A204.1 (cell line): ENCODE data around the gene MARCHF6.
"Not testable (repeated sequence)": the region's sequence is repeated elsewhere in the genome, so short reads cannot be mapped to it uniquely, and the experiment has no call there.

Experiments used
- FAIRE-seq: peaks from 2 replicates; lab custom pipeline; 2012; peaks lifted over from hg19 to GRCh38; lab: Jason Lieb, UNC

The MARCHF6 gene

GRCh38 chr5:10353241-10354047 is at the start of gene MARCHF6:
Gene MARCHF6, plus strand, starts transcription at chr5:10353695. Its CDS starts 204 bp downstream, at chr5:10353899.
- no peak for FAIRE-seq

- FAIRE-seq = no peak
Measured at GRCh38 chr5:10303699-10304170, 49.8 kb upstream of the MARCHF6 start.

DNA sequence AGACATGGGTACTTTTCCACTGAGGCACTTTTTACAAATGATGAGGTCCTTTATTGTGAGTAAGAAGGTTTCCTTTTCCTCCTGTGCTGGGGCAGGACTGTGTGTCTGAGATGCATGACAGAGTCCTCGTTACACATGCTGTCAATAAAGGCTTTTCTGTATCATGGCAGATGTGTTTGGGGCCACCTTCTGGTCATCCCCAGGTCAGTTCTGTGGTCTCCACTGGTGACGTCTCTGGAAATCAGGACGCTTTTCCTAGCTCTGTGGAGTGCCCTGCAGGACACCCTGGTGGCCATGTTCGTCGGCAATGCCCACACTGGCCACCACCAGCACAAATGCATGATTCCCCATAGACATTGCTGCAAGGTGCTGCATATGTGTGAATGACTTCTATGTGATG is 48.6 kb upstream of the MARCHF6 start:
- FAIRE-seq = no peak

GRCh38 chr5:10306114-10306513 is 47.4 kb upstream of the MARCHF6 start:
- FAIRE-seq = no peak

DNA sequence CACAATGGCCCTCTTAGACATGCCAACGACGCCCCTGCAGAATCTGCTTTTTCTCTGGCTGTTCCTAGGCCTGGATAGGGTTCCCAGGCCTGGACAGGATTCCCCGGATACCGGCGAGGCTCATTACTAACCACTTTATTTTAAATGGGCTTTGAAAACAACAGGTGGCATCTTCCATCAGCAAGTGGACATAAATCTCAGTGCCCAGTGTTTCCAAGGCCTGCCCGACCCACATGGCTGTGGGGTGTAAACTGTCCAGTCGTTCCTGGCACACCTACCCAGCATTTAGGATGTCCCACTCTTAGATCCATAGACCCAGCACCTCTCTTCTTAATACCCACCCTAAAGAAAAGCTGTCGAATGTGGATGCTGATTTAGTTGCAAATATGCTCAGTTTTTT is 46.7 kb upstream of the MARCHF6 start:
- FAIRE-seq = no peak

DNA sequence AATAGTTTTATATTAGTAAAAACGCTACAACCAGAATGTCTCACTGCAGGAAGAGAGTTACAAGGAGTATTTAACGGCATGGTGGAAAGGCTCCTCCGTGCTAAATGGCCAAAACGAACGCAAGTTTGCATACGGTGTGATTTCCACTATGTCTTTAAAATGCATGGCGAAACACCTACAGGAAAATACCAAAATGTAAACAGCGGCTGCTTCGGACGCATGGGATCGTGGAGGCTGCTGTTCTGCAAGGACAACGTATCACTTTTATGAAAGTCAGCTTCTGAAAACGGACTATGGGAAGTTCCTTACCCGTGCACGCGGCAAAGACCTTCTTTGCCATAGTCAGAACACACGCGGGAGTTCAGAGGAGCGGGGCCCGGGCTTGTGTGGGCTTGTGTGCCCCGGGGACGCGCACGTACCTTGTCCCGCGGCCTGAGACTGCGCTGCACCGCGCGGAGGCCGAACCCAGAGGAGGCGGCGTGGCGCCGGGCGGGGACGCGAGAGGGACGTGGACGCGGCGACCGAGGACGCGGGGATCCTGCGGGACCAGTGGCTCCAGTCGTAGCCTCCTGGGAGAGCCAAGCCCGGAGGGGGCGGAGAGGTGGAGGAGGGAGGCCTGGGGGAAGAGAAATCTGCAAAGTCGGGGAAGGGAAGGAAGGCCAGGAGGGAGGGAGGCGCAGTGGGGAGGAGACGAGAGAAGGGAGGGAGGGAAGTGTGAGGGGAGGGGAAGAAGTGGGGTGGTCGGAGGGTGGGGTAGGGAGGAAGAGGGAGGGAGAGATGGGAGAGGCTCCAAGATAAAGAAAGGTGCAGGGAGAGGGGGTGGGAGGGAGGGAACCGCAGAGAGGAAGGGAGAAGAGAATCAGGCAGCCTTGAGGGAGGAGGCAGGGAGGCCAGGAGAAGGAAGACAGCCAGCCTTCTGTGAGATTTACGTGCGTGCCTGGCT is 46.0 kb upstream of the MARCHF6 start, which contains the start of gene CMBL:
Gene CMBL, minus strand, starts transcription at position 697 of the 943 bp plus-strand sequence. CDS start 17,140 bp downstream, outside the sequence.
- FAIRE-seq = no peak

DNA sequence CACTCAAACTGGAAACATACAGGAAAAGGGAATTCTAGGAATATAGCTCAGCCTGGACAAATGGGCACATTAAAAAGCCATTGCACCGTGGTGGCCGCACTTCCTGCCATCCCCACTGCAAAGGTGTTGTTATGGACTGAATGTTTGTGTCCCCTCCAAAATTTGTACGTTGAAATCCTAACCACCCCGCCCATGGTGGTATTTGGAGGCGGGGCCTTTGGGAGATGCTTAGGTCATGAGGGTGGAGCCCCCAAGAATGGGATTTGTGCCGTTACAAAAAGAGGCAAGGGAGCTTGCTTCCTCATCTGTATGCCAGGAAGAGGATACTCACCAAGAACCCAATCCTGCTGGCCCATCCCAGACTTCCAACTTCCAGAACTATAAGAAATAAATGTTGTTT is 44.7 kb upstream of the MARCHF6 start:
- no peak for FAIRE-seq

GRCh38 chr5:10310066-10310779 is 43.3 kb upstream of the MARCHF6 start:
- FAIRE-seq = peak; percentile 73

- not testable (repeated sequence) for FAIRE-seq
Measured at GRCh38 chr5:10310835-10311570, 42.5 kb upstream of the MARCHF6 start.

GRCh38 chr5:10311595-10312425 is 41.7 kb upstream of the MARCHF6 start:
- no peak for FAIRE-seq

DNA sequence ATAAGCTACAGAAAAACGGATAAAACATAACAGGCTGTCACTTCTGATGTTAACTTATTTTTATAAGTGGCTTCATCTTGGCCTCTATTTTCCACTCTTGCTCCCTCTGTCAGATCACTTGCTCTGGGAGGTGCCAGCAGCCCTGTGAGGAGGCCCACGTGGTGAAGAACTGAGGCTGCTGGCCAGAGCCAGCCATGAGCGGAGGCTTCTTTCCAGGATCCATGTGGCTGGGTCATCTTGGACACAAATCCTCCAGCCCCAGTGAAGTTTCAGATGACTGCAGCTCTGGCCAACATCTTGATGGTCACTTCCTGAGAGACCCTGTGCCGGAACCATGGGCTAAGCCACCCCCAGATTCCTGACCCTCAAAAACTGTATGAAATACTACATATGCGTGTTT is 38.3 kb upstream of the MARCHF6 start:
- no peak for FAIRE-seq

- no peak for FAIRE-seq
Measured at GRCh38 chr5:10315824-10316509, 37.5 kb upstream of the MARCHF6 start.

- FAIRE-seq = no peak
Measured at GRCh38 chr5:10317825-10318682, 35.4 kb upstream of the MARCHF6 start.

GRCh38 chr5:10319202-10319851 is 34.2 kb upstream of the MARCHF6 start:
- FAIRE-seq = no peak

DNA sequence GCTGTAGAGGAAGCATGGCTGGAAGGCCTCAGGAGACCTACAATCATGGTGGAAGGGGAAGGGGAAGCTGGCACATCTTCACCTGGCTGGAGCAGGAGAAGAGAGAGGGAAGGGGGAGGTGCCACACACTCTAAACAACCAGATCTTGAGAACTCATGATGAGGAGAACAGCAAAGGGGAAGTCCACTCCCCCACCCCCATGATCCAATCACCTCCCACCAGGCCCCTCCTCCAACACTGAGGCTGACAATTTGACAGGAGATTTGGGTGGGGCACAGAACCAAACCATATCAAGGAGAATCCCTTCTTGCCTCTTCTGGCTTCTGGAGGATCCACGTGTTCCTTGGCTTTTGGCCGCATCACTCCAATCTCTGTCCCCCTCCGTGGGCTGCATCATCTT is 32.7 kb upstream of the MARCHF6 start:
- no peak for FAIRE-seq

GRCh38 chr5:10321882-10322281 is 31.6 kb upstream of the MARCHF6 start:
- FAIRE-seq = no peak

GRCh38 chr5:10323588-10324488 is 29.7 kb upstream of the MARCHF6 start:
- no peak for FAIRE-seq
